HepG2 (cell line): ENCODE data around the gene ELP4. TPM values are rescaled to one million over a fixed set of nuclear protein-coding genes. Genes with fewer than 3 reads are reported as not detected.

ENCODE experiments used
- ATAC-seq: fragments of 200-7000 bp; cut with Tn5 transposase; 3 replicates; pipeline ENCODE4 v1.9.1; 2020; ENCODE audit warnings: mild to moderate bottlenecking, moderate library complexity
- BruUV-seq: library from RNA; stranded (reverse); fragments of 400-500 nt; replicated peaks from 2 replicates; lab custom pipeline; 2021; lab: Mats Ljungman, UMichigan
- CTCF ChIA-PET: fragments of 300-600 bp; formaldehyde crosslinking; extraction: SDS; loops from one replicate; lab custom pipeline; 2021; ENCODE audit warnings: low total read pairs, inconsistent platforms, low intra/inter-chr PET ratio; lab: Yijun Ruan, JAX
- POLR2A ChIA-PET: fragments of 350-600 bp; sonication (Branson Sonifier 250); formaldehyde crosslinking; loops from one replicate; lab custom pipeline; 2020; ENCODE audit warnings: antibody characterized with exemption, inconsistent platforms; lab: Yijun Ruan, JAX
- DNase-seq: peaks from one replicate; pipeline ENCODE4 v3.0.0-alpha.2; 2015; ENCODE audit warnings: low spot score
- FAIRE-seq: peaks from 3 replicates; lab custom pipeline; 2011; peaks lifted over from hg19 to GRCh38; lab: Jason Lieb, UNC
- H2AFZ ChIP-seq: one replicate; pipeline ENCODE4 v1.6.1; 2011; ENCODE audit warnings: low read length, inconsistent platforms
- H3K27ac ChIP-seq: fragments of 300-600 bp; 3 replicates; pipeline ENCODE4 v1.8.0; 2011; ENCODE audit warnings: mixed run types, mild to moderate bottlenecking, mixed read lengths, low read length, inconsistent platforms; ENCODE audit not compliant: insufficient read depth; ENCODE audit errors: extremely low read length
- H3K27me3 ChIP-seq, 2 experiments: fragments of 200-600 bp in 1 of 2; 2 replicates in 1 of 2; 3 replicates in 1 of 2; pipeline versions ENCODE4 v1.6.0 to v1.8.0; 2011; ENCODE audit warnings: low read length in 2 of 2, mild to moderate bottlenecking in 2 of 2, moderate library complexity in 2 of 2, inconsistent platforms in 1 of 2; ENCODE audit not compliant: insufficient read depth in 2 of 2, control insufficient read depth in 1 of 2
- H3K36me3 ChIP-seq, 2 experiments: fragments of 200-600 bp in 1 of 2; replicated peaks in 1 of 2; 2 replicates in 1 of 2; 3 replicates in 1 of 2; pipeline versions ENCODE4 v1.5.1 to v1.8.0; 2011; ENCODE audit warnings: low read length in 2 of 2, inconsistent platforms in 1 of 2; ENCODE audit not compliant: insufficient read depth in 2 of 2, control insufficient read depth in 1 of 2
- H3K4me1 ChIP-seq: 2 replicates; pipeline ENCODE4 v1.5.1; 2012; ENCODE audit warnings: low read length, inconsistent platforms; ENCODE audit not compliant: insufficient read depth
- H3K4me2 ChIP-seq: 2 replicates; pipeline ENCODE4 v1.6.0; 2011; ENCODE audit warnings: low read depth, low read length, inconsistent platforms
- H3K4me3 ChIP-seq, 3 experiments: fragments of 200-600 bp in 1 of 3; sonication (generic), shearing (Covaris generic) in 1 of 3; replicated peaks in 1 of 3; 2 replicates each; pipeline ENCODE4 v1.5.1; 2011 to 2016; ENCODE audit warnings: low read length in 3 of 3, inconsistent platforms in 2 of 3, low read depth in 2 of 3, mild to moderate bottlenecking in 2 of 3, control low read depth in 1 of 3, mixed read lengths in 1 of 3; ENCODE audit not compliant: insufficient read depth in 1 of 3
- H3K79me2 ChIP-seq: one replicate; pipeline ENCODE4 v1.6.1; 2011; ENCODE audit warnings: low read length, inconsistent platforms; ENCODE audit not compliant: insufficient read depth
- H3K9ac ChIP-seq: 2 replicates; pipeline ENCODE4 v1.6.0; 2011; ENCODE audit warnings: mild to moderate bottlenecking, low read depth, low read length, inconsistent platforms; ENCODE audit not compliant: insufficient read depth
- H3K9me3 ChIP-seq: 2 replicates; pipeline ENCODE4 v1.5.1; 2012; ENCODE audit warnings: mild to moderate bottlenecking, low read length
- H4K20me1 ChIP-seq: 2 replicates; pipeline ENCODE4 v1.6.0; 2011; ENCODE audit warnings: inconsistent platforms, mild to moderate bottlenecking, low read length, moderate library complexity; ENCODE audit not compliant: insufficient read depth
- FOXM1 ChIP-seq: sonication (generic); formaldehyde crosslinking; IDR thresholded peaks from 2 replicates; pipeline ENCODE4 v1.5.0; 2020; ENCODE audit warnings: missing genetic modification reagents
- HNRNPL ChIP-seq: fragments of 200-400 bp; formaldehyde crosslinking; IDR thresholded peaks from 2 replicates; pipeline ENCODE4 v1.6.1; 2017; ENCODE audit warnings: mild to moderate bottlenecking, low read depth, low read length
- HOXA7 ChIP-seq: sonication (generic); formaldehyde crosslinking; IDR thresholded peaks from 2 replicates; pipeline ENCODE4 v1.8.1; 2022; ENCODE audit warnings: mild to moderate bottlenecking, missing genetic modification reagents, moderate library complexity
- ZNF263 ChIP-seq: sonication (generic); formaldehyde crosslinking; IDR thresholded peaks from 2 replicates; pipeline ENCODE4 v1.4.0; 2020; ENCODE audit warnings: missing genetic modification reagents
- ZNF572 ChIP-seq: sonication (generic); formaldehyde crosslinking; IDR thresholded peaks from 2 replicates; pipeline ENCODE4 v1.5.1; 2020; ENCODE audit warnings: mild to moderate bottlenecking, missing genetic modification reagents
- WGBS: methylation state at CpG from one replicate; pipeline ENCODE4 v1.1.6; 2017; ENCODE audit warnings: low lambda C conversion rate; 5-methylcytosine and 5-hydroxymethylcytosine counted together
- in situ Hi-C: cut with HindIII; loops from 2 replicates; pipeline ENCODE4 v1.10.0; 2017; ENCODE audit warnings: low pct_unique_long_range_greater_than_20kb; ENCODE audit not compliant: extremely low pct_ligation_motif_present
- intact Hi-C: fragments of 100-400 bp; cut with micrococcal nuclease; formaldehyde crosslinking; loops from one replicate; pipeline ENCODE4 v1.10.0; 2022; ENCODE audit not compliant: unreplicated experiment
- polyA plus RNA-seq, 8 experiments: library from polyadenylated mRNA; depleted of rRNA in 3 of 8; stranded (reverse) in 7 of 8; unstranded in 1 of 8; fragments of >200 nt; fragmentation: Illumina TruSeq in 4 of 8; extraction: Trizol in 4 of 8; gene quantifications; 2 replicates each; pipeline versions ENCODE4 v1.2.1 to v1.2.3, GENCODE V29; 2011 to 2016; ENCODE audit warnings: low read depth in 4 of 8, missing spikeins in 1 of 8, mixed read lengths in 1 of 8; ENCODE audit not compliant: insufficient read depth in 1 of 8
- total RNA-seq, 5 experiments: library from RNA; depleted of rRNA; stranded (reverse); fragments of >200 nt; fragmentation: Illumina TruSeq; extraction: Trizol; gene quantifications; 2 replicates each; pipeline ENCODE4 v1.2.3, GENCODE V29; 2016; ENCODE audit warnings: low read depth in 1 of 5
- TF ChIP-seq, protein P1 (sequence below): sonication (generic); formaldehyde crosslinking; IDR thresholded peaks from 2 replicates; pipeline ENCODE4 v1.4.0; 2020; ENCODE audit warnings: missing genetic modification reagents, low read depth, mild to moderate bottlenecking, borderline replicate concordance
- TF ChIP-seq, protein P2 (sequence below): sonication (generic); formaldehyde crosslinking; IDR thresholded peaks from 2 replicates; pipeline ENCODE4 v1.4.0; 2020; ENCODE audit warnings: missing genetic modification reagents

ELP4 gene
- total and polyA plus RNA-seq, 2 of the 13 experiments (the other 11 are each of a cell fraction or from before 2014, with no cell fraction given): 12.8 to 19.1 TPM

DNA sequence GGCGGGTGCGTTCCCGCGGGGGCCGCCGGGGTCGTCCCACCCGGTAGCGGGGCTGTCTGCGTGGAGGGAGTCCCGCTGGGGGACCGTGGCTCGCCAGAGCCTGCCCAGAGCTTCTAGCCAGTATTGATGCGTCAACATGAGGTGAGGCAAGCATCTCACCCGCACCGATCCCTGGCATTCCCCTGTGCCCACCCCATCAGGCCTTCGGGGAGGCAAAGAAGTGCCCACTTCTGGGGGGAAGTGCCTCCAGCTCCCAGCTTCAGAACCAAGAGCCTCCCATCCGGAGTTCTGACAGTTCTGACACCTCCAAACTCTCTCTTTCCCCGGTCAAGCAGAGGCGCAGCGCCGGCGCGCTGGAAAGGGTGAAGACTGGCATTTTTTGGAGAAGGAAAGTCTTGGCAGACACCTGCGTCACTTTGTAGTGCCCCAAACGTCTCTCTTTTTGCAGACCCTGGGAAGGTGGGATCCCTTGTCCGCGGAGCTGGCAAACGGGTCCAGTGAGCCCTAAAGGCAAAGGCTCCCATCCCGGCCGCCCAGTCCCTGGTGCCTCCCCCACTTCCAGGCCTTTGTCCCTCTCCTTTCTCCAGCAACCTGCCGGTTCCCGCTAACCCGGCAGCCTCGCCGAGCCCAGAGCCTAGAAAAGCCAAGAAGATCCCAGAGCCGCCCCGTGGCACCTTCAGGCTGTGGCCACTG lies 304.8 kb downstream of the ELP4 start:
- intact Hi-C loops: loop anchor here (5.0 to 10.0 kb wide), 2 partner anchors 58 to 310 kb away; partner anchors contain the start of genes ELP4 and IMMP1L
- TF ChIP-seq ZNF572 (CRISPR knock-in tag) (no peak), HNRNPL (0 out of 2 replicates have a peak, but pooled peaks have one; percentile 26), ZNF263 (CRISPR knock-in tag) (no peak)
- Histone ChIP-seq H2AFZ (no peak overlapping the region), H3K4me3 (peak overlapping the region in 1 of 3 experiments; percentile 37; a peak in 1 of 6 replicates), H3K9ac (no peak overlapping the region), H3K4me1 (peaks cover 64% of the 10 kb centered on the region), H3K27me3 (peaks cover 39 to 98% of the 10 kb centered on the region in 2 experiments), H3K36me3 (no peaks in the 10 kb centered on the region), H3K9me3 (no peaks in the 10 kb centered on the region), H3K4me2 (no peak overlapping the region; the same call in 1 of the 2 replicates), H4K20me1 (peaks cover 8% of the 10 kb centered on the region; the same call in 1 of the 2 replicates), H3K27ac (no peak overlapping the region), H3K79me2 (no peaks in the 10 kb centered on the region)
- no peak for FAIRE-seq
- ChIA-PET POLR2A (no interaction called here), CTCF (no interaction called here)
- 51% methylated on average over 15 of the region's 38 CpGs for WGBS
- ATAC-seq: no peak
- BruUV-seq: no TSS peak
- in situ Hi-C loops: no loop called here
- DNase-seq: no peak

DNA sequence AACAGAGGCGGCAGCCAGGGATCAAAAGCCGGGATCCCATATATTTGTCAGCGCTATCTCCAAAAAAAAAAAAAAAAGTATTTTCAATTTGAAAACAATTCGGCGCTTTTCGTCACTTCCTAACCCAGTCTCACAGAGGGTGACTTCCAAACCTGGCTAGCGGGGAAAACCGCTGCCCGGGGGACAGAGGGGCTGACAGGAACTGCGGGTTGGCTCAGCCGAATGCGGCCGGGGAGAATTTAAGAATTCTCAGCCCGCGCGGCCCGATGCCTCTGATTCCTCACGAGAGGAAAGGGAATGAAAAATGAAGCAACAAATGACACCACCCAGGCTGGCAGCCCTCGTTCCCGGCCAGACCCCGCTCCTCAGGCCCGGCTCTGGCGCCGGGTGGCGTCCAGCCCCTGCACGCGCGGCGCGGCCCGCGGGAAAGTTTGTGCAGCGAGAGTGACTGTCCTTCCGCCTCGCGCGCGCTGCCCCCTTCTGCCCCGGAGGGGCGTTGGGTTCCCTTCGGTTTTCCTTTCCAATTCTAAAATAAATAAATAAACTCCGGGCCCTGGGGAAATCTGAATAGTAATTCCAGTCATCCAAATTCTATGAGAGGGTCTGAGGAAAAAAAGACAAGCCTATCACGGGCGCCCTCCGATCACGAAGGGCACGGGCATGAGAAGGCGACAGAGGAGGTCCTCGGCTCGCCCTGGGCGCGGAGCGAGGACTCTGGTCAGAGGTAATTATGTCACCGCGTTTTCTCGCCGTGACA lies 306.3 kb downstream of the ELP4 start:
- peaks cover 4% of the 10 kb centered on the region; the same call in 1 of the 2 replicates for H4K20me1 ChIP-seq
- intact Hi-C loops (loop anchor here (10.0 kb wide), 1 partner anchor 311 kb away; the partner anchor contains the start of genes ELP4 and IMMP1L), in situ Hi-C loops (no loop called here)
- POLR2A ChIA-PET: no interaction called here
- no peaks in the 10 kb centered on the region for H3K79me2 ChIP-seq
- no peak overlapping the region for H3K9ac ChIP-seq
- H3K9me3 ChIP-seq: no peaks in the 10 kb centered on the region
- H3K4me2 ChIP-seq: peak overlapping the region; percentile 18; the same call in 1 of the 2 replicates
- CTCF ChIA-PET: no interaction called here
- peaks cover 52% of the 10 kb centered on the region for H3K4me1 ChIP-seq
- H3K27ac ChIP-seq: no peak overlapping the region
- no peak for DNase-seq
- no peak for ATAC-seq
- WGBS: 59% methylated on average over 34 of the region's 57 CpGs
- no peaks in the 10 kb centered on the region for H3K36me3 ChIP-seq
- no peak overlapping the region for H3K4me3 ChIP-seq
- FAIRE-seq: no peak
- no peak overlapping the region for H2AFZ ChIP-seq
- H3K27me3 ChIP-seq: peaks cover 34 to 97% of the 10 kb centered on the region in 2 experiments
- no TSS peak for BruUV-seq
- TF ChIP-seq HOXA7 (CRISPR knock-in tag): no peak
- TF ChIP-seq, protein P1, sequence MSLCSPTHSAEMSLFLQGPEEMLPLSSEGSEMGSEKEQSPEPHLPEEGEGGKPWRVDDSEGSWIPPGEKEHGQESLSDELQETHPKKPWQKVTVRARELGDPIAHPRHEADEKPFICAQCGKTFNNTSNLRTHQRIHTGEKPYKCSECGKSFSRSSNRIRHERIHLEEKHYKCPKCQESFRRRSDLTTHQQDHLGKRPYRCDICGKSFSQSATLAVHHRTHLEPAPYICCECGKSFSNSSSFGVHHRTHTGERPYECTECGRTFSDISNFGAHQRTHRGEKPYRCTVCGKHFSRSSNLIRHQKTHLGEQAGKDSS (CRISPR knock-in tag): no peak
- TF ChIP-seq, protein P2, sequence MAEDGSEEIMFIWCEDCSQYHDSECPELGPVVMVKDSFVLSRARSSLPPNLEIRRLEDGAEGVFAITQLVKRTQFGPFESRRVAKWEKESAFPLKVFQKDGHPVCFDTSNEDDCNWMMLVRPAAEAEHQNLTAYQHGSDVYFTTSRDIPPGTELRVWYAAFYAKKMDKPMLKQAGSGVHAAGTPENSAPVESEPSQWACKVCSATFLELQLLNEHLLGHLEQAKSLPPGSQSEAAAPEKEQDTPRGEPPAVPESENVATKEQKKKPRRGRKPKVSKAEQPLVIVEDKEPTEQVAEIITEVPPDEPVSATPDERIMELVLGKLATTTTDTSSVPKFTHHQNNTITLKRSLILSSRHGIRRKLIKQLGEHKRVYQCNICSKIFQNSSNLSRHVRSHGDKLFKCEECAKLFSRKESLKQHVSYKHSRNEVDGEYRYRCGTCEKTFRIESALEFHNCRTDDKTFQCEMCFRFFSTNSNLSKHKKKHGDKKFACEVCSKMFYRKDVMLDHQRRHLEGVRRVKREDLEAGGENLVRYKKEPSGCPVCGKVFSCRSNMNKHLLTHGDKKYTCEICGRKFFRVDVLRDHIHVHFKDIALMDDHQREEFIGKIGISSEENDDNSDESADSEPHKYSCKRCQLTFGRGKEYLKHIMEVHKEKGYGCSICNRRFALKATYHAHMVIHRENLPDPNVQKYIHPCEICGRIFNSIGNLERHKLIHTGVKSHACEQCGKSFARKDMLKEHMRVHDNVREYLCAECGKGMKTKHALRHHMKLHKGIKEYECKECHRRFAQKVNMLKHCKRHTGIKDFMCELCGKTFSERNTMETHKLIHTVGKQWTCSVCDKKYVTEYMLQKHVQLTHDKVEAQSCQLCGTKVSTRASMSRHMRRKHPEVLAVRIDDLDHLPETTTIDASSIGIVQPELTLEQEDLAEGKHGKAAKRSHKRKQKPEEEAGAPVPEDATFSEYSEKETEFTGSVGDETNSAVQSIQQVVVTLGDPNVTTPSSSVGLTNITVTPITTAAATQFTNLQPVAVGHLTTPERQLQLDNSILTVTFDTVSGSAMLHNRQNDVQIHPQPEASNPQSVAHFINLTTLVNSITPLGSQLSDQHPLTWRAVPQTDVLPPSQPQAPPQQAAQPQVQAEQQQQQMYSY (CRISPR knock-in tag): no peak
- TF ChIP-seq FOXM1 (CRISPR knock-in tag): no peak
